GM13976 (cell line): ENCODE results near the gene MAN2A2.

ENCODE experiments used
- DNase-seq: peaks from one replicate; pipeline ENCODE4 v3.0.0; 2012; ENCODE audit warnings: low spot score
- CTCF ChIP-seq: IDR thresholded peaks from 2 replicates; pipeline ENCODE4 v1.5.1; 2012; ENCODE audit warnings: borderline replicate concordance, mild to moderate bottlenecking; ENCODE audit not compliant: insufficient read depth; ENCODE audit errors: extremely low read depth, missing control alignments, control extremely low read depth
- in situ Hi-C: fragments of 300-500 bp; cut with MboI; formaldehyde crosslinking; loops from one replicate; pipeline ENCODE4 v1.12.0; 2022; ENCODE audit warnings: low sequenced_read_pairs, mixed read lengths, inconsistent platforms; ENCODE audit not compliant: unreplicated experiment

Gene MAN2A2

GRCh38 chr15:90893175-90894090 lies 9.7 kb upstream of the MAN2A2 start:
- in situ Hi-C loops: loop anchor here (25.0 kb wide), 2 partner anchors 406 to 581 kb away; no protein-coding TSS in a partner anchor
- TF ChIP-seq CTCF: no peak
- no peak for DNase-seq

GRCh38 chr15:90895571-90896117 lies 7.5 kb upstream of the MAN2A2 start:
- DNase-seq: no peak
- TF ChIP-seq CTCF: no peak
- in situ Hi-C loops: loop anchor here (25.0 kb wide), 2 partner anchors 408 to 583 kb away; no protein-coding TSS in a partner anchor

- in situ Hi-C loops: loop anchor here (25.0 kb wide), 2 partner anchors 410 to 585 kb away; no protein-coding TSS in a partner anchor
- peak; percentile 77 for DNase-seq
Measured at GRCh38 chr15:90897131-90897655, 5.9 kb upstream of the MAN2A2 start.

DNA sequence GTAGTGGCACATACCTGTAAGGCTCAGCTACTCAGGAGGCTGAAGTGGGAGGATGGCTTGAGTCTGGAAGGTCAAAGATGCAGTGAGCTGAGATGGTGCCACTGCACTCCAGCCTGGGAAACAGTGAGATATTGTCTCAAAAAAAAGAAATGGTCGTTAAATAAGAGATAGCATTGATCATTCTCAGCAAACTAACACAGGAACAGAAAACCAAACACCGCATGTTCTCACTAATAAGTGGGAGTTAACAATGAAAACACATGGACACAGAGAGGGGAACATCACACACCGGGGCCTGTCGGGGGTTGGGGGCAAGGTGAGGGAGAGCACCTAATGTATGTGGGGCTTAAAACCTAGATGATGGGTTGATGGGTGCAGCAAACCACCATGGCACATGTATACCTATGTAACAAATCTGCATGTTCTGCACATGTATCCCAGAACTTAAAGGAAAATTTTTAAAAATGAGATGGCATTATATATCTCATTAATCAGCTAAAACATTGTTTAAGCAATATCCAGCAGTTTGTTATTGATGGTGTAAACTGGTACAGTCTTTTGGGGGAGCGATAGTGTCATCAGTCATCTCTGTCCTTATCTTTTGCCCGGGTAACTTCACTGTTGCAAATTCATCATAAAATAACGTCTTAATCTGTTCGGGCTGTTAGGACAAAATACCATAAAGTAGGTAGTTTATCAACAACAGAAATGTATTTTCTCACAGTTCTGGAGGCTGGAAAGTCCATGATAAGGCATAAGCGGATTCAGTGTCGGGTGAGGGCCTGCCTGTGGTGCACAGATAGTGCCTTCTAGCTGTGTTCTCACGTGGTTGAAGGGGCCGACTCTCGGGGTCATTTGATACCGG lies 1.7 kb upstream of the MAN2A2 start:
- DNase-seq: no peak
- in situ Hi-C loops: no loop called here
- TF ChIP-seq CTCF: no peak

DNA sequence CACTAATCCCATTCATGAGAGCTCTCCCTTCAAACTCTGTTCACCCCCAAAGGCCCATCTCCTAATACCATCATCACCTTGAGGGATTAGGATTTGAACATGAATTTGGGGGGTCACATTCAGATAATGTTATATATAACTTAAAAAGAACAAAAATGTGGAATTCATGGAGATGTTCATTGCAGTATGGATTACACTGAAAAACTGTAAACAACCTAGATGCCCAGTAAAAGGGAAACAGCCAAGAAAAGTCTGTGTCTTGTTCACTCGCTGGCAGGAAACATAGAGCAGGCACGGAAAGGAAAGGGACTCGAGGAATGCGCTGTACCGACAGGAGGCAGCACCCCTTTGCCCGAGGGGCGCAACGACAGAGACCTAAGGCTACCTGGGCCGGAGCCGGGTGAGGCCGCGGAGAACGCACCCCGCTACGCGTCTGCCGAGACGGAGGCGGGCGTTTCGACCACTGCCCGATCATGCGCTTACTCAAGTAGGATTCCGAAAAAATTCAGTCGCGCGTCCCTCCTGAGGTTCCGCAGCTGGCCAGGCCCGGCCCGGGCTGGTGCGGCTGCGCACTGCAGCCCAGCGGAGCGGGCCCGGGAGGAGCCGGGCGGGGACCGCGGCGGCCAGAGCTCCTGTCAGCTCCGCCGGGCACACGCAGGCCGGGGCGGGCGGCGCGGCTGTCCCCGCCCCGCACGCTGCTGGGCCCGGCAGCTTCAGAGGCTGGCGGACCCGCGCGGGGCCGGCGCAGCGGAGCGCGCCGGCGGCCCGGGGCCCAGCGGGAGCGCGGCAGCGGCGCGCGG lies 862 bp upstream of the MAN2A2 start:
- in situ Hi-C loops: no loop called here

More for the DNA sequence above, 862 bp upstream of the MAN2A2 start:
- peak; percentile 82 for TF ChIP-seq CTCF
- DNase-seq: peak; percentile 93
